Activated CD4-positive, CD25-positive, alpha-beta regulatory T cell treated with anti-CD3 and anti-CD28 coated beads, Interleukin-2, amount 50 U/mL, for 72 hours (primary cell): Measurements from ENCODE around the gene UGT1A7.
"Not testable (repeated sequence)": the region's sequence is repeated elsewhere in the genome, so short reads cannot be mapped to it uniquely, and the experiment has no call there.

Experiments
- DNase-seq: peaks from one replicate; pipeline ENCODE4 v3.0.0; 2021

The UGT1A7 gene

DNA sequence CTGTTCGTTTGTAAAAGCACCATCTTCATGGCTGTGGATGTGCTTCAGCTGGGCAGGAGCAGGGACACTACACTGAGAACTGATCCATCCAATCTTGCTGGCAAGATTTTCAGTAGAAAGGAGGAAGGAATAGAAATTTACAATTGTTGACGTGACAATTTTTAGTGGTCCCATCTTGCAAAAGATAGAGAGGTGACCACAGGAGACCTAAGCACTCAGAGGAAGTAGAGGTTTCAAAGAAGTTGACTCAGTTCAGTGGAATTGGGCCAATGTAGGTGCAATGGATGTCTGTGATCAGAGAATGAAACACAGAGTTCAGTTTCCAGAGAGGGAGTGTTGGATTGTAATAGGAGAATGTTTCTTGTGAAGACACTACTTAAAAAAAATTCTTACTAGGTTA, 32.4 kb downstream of the UGT1A7 start:
- no peak for DNase-seq

DNA sequence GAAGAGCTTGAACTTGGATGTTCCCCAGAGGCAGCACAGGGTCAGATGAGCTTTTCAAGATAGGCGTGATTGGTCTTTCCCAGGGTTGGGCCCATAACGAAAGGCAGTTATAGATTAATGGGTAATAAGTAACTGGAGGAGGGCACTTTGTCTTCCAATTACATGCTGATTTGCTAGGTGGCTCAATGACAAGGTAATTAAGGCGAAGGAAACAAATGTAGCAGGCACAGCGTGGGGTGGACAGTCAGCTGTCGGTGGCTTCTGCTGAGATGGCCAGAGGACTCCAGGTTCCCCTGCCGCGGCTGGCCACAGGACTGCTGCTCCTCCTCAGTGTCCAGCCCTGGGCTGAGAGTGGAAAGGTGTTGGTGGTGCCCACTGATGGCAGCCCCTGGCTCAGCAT, 36.9 kb downstream of the UGT1A7 start, which contains the start of gene UGT1A4:
TSS of gene UGT1A4 (plus strand) at position 185 of the 400 bp plus-strand sequence. CDS start at position 270, 85 bp downstream.
- no peak for DNase-seq

- DNase-seq: no peak
Observed at GRCh38 chr2:233728723-233729301, 47.1 kb downstream of the UGT1A7 start, which contains the start of gene UGT1A3. Gene UGT1A3, plus strand, starts transcription at chr2:233729042. Its CDS starts 85 bp downstream, at chr2:233729127.

GRCh38 chr2:233736868-233737653, 55.4 kb downstream of the UGT1A7 start:
- not testable (repeated sequence) for DNase-seq

GRCh38 chr2:233740870-233741269, 59.2 kb downstream of the UGT1A7 start:
- DNase-seq: no peak

DNA sequence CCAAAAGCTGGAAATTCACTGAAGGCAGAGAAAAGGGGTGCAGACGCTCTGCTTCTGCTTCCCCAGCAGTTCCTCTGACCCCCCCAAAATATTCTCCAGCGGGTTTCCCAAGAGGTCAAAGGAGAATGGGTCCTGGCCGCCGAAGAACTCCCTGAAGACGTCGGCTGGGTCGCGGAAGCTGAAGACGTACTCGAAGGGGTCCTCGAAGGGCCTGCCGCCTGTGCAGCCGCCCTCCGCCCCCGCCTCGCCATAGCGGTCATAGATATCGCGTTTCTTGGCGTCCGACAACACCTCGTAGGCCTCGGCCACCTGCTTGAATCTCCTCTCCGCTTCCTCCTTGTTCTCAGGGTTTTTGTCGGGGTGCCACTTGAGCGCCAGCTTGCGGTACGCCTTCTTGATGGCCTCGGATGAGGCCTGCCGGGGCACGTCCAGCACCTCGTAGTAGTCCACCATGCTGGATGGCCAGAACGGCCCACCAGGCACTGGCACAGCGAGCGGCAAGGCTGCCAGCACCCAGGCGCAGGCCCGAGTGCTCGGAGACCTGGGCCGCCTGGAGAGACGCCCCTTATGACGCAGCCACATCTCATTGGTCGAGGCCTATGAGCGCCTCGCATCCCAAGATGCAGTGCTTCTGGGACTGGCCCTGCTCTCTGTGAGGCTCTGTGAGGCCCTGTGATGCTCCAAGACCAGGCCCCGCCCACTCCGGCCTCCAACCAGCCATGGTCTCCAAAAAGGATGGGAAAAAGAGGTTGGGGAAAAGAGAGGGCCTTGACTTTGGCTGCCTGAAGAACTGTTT, 62.0 kb downstream of the UGT1A7 start:
- no peak for DNase-seq

- DNase-seq: no peak
Observed at GRCh38 chr2:233745073-233745755, 63.5 kb downstream of the UGT1A7 start.

DNA sequence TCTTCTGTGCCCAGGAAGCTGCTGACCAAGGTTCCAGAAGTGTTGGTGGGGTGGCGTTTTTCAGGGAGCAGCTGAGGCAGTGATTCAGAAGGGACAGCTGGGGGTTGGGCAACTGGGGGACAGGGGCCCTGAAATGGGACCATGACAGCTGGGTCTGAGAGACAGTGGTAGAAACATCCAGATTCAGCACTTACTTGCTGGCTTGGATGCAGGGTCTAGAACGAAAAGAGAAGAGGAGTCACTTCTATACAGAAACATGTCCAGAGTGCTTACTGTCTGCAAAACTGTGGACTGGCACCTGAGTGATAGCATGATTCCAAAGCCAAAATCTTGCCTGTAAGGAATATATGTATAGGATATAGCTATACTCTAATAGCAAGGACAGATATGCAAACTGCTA, 64.1 kb downstream of the UGT1A7 start:
- not testable (repeated sequence) for DNase-seq

- DNase-seq: no peak
Observed at GRCh38 chr2:233746475-233747282, 65.0 kb downstream of the UGT1A7 start.

- no peak for DNase-seq
Observed at GRCh38 chr2:233747283-233747544, 65.5 kb downstream of the UGT1A7 start.

GRCh38 chr2:233750689-233751088, 69.0 kb downstream of the UGT1A7 start:
- not testable (repeated sequence) for DNase-seq

GRCh38 chr2:233751212-233752009, 69.7 kb downstream of the UGT1A7 start:
- DNase-seq: not testable (repeated sequence)

- no peak for DNase-seq
Observed at GRCh38 chr2:233754872-233755611, 73.3 kb downstream of the UGT1A7 start.

GRCh38 chr2:233756429-233757081, 74.9 kb downstream of the UGT1A7 start:
- no peak for DNase-seq

DNA sequence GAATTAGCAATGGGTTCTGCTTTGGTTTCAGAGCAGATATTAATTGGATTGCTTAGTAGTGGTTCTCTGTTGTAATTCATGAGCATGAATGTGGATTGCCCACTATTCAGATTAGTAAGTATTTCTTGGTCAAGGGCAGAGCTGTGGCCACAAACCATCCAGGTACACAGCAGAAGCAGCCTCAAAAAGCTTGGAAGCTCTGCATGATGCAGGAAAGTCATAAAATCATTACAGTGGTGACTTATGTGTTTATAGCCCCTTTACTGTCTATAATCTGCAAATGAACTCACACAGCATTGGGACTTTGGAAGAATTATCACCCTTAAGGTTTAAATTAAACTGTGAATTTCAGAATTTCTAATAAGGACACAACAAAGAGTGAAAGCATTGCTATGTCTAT, 76.4 kb downstream of the UGT1A7 start:
- DNase-seq: no peak

DNA sequence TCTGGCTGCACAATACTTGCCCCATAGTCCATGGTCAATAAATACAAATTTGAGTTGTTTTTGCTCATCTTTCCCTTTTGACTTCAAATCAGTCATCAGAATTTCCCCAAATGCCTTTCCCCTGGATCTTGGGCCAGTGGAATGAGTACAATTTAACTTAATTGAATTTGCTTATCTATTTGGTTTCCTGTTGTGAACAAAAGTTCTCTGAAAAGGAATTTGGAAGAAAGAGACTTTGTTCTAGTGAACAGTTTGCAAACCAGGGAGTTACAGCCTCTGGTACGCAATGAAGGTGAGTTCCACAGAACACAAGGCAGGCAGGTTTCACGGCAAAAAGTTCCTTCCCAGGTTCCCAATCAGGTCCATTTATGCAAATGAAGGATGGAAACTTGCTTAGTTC, 77.1 kb downstream of the UGT1A7 start:
- DNase-seq: no peak

- DNase-seq: no peak
Observed at GRCh38 chr2:233760043-233760442, 78.3 kb downstream of the UGT1A7 start, which contains the start of gene UGT1A1. Gene UGT1A1, plus strand, starts transcription at chr2:233760270. Its CDS starts 18 bp downstream, at chr2:233760288.

DNA sequence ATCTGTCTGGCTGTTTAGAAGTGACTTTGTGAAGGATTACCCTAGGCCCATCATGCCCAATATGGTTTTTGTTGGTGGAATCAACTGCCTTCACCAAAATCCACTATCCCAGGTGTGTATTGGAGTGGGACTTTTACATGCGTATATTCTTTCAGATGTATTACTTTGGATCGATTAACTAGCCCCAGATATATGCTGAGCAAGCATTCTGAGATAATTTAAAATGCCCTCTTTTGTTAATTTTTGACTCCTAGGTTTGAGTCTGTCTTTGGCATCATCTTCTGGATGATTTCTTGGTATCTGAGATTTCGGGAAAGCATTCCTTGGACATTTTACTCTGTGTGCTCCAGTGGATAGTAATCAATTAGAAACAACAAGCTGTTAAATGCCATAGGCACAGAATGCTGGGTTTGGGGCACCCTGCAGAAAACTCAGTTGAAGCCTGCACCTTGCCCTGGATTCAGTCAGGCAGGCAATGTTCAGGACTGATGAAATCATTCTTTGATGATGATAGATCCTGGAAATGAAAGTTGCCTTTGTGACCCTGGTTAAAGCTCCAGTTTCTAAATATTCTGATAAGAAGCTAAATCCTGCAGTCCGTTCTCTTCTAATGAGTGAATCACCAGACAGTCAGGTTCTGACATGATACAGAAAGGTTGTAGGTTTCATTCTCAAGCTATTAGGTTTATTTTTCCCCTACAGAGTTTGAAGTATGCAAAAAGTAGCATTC, 79.5 kb downstream of the UGT1A7 start:
- no peak for DNase-seq

GRCh38 chr2:233764264-233764663, 82.6 kb downstream of the UGT1A7 start:
- no peak for DNase-seq
